Sigmoid colon (tissue), 7 donors: ENCODE results near the gene ACVR1. TPM values are rescaled to one million over a fixed set of nuclear protein-coding genes. Genes with fewer than 3 reads are reported as not detected.
"Not testable (repeated sequence)": the region's sequence is repeated elsewhere in the genome, so short reads cannot be mapped to it uniquely, and the experiment has no call there.

Experiments used
- DNase-seq: peaks from one replicate; pipeline ENCODE4 v3.0.0-alpha.2; 2019
- H3K27ac ChIP-seq, 4 donors: fragments of 200-600 bp; sonication (generic); one replicate each; pipeline ENCODE4 v1.5.1; 2016 to 2019; ENCODE audit warnings: mild to moderate bottlenecking in 1 of 4
- H3K27me3 ChIP-seq, 3 donors: fragments of 200-600 bp; sonication (generic); one replicate each; pipeline ENCODE4 v1.5.1; 2019; ENCODE audit warnings: mild to moderate bottlenecking in 1 of 3
- H3K36me3 ChIP-seq, 4 donors: fragments of 200-600 bp; sonication (generic); one replicate each; pipeline ENCODE4 v1.5.1; 2016 to 2019
- H3K4me1 ChIP-seq, 4 donors: fragments of 200-600 bp; sonication (generic); one replicate each; pipeline ENCODE4 v1.5.1; 2017 to 2019
- H3K4me3 ChIP-seq, 4 donors: fragments of 200-600 bp; sonication (generic); one replicate each; pipeline ENCODE4 v1.5.1; 2017 to 2019; ENCODE audit warnings: mild to moderate bottlenecking in 2 of 4, moderate library complexity in 1 of 4
- H3K9me3 ChIP-seq, 4 donors: fragments of 200-600 bp in 3 of 4; sonication (generic) in 3 of 4; one replicate each; pipeline versions ENCODE4 v1.5.1 to v1.6.1; 2013 to 2019
- CTCF ChIP-seq, 4 experiments: fragments of 450-650 bp in 3 of 4; fragments of 200-600 bp in 1 of 4; IDR thresholded peaks; one replicate each; pipeline ENCODE4 v1.5.1; 2016 to 2019; ENCODE audit warnings: antibody characterized with exemption in 4 of 4, mild to moderate bottlenecking in 3 of 4, moderate library complexity in 2 of 4
- EP300 ChIP-seq, 4 donors: sonication (generic); formaldehyde crosslinking; IDR thresholded peaks; one replicate each; pipeline ENCODE4 v1.6.1; 2017; ENCODE audit warnings: antibody characterized with exemption in 4 of 4
- POLR2A ChIP-seq, 2 donors: fragments of 450-650 bp; IDR thresholded peaks; one replicate each; pipeline ENCODE4 v1.6.1; 2016; ENCODE audit warnings: antibody characterized with exemption in 2 of 2, mild to moderate bottlenecking in 2 of 2, moderate library complexity in 2 of 2
- POLR2AphosphoS5 ChIP-seq, 4 donors: sonication (generic); formaldehyde crosslinking; IDR thresholded peaks; one replicate each; pipeline ENCODE4 v1.6.1; 2017; ENCODE audit warnings: antibody characterized with exemption in 4 of 4
- WGBS, 2 donors: extraction: QIAGEN DNeasy Blood & Tissue Kit; methylation state at CpG; one replicate each; pipeline ENCODE4 v1.1.7; 2013; 5-methylcytosine and 5-hydroxymethylcytosine counted together
- intact Hi-C: fragments of 100-400 bp; cut with DNase I; formaldehyde crosslinking; loops from one replicate; pipeline ENCODE4 v1.15.1; 2023
- polyA plus RNA-seq, 3 donors: library from polyadenylated mRNA; stranded (reverse); fragments of 200-250 nt; gene quantifications; one replicate each; pipeline ENCODE4 v1.2.3, GENCODE V29; 2013
- total RNA-seq, 4 donors: library from RNA; depleted of rRNA; stranded (reverse); fragments of >200 nt; gene quantifications; one replicate each; pipeline ENCODE4 v1.1.0, GENCODE V29; 2016
- donor health status: healthy with polysubstance abuse.
- donor health status: Bipolar disorder and iron deficiency.
- donor health status: healthy.

ACVR1 gene
- total and polyA plus RNA-seq, 7 donors, result 2.3 to 36.0 (median 20.0) TPM

- TF ChIP-seq POLR2A (IDR thresholded peaks at IDR 0.05) (no peak), CTCF (IDR thresholded peaks at IDR 0.05) (no peak), POLR2AphosphoS5 (IDR thresholded peaks at IDR 0.05) (peak; percentile 71 to 89 (median 82)), EP300 (IDR thresholded peaks at IDR 0.05) (peak in 3 of 4 donors; percentile 60 to 81 (median 74))
Observed at GRCh38 chr2:157830696-157831570, 45.2 kb downstream of the ACVR1 start.

GRCh38 chr2:157830266-157830665 is 45.9 kb downstream of the ACVR1 start:
- Histone ChIP-seq H3K9me3 (no peaks in the 10 kb centered on the region), H3K27me3 (no peaks in the 10 kb centered on the region), H3K4me3 (no peak overlapping the region), H3K27ac (peak overlapping the region in 3 of 4 donors; percentile 66 to 79 (median 73)), H3K4me1 (peaks cover 0 to 27% (median 26%) of the 10 kb centered on the region in 4 donors), H3K36me3 (peaks cover 0 to 4% (median 0%) of the 10 kb centered on the region in 4 donors)
- intact Hi-C loops, result loop anchor here (5.0 kb wide), 1 partner anchor 38 kb away; no protein-coding TSS in a partner anchor
- TF ChIP-seq POLR2A (IDR thresholded peaks at IDR 0.05) (no peak), CTCF (IDR thresholded peaks at IDR 0.05) (no peak), EP300 (IDR thresholded peaks at IDR 0.05) (no peak), POLR2AphosphoS5 (IDR thresholded peaks at IDR 0.05) (no peak)
- WGBS, 2 donors, result 43 to 70% methylated on average over 1 of the region's 1 CpG
- no peak for DNase-seq

More at GRCh38 chr2:157830696-157831570, 45.2 kb downstream of the ACVR1 start:
- H3K9me3 ChIP-seq, result no peaks in the 10 kb centered on the region
- no peak for DNase-seq
- peak overlapping the region; percentile 33 to 79 (median 70) for H3K27ac ChIP-seq
- H3K36me3 ChIP-seq, result no peaks in the 10 kb centered on the region
- intact Hi-C loops, result loop anchor here (5.0 kb wide), 1 partner anchor 39 kb away; no protein-coding TSS in a partner anchor
- WGBS, 2 donors, result 82 to 85% methylated on average over 2 of the region's 2 CpGs
- H3K4me1 ChIP-seq, result peaks cover 0 to 27% (median 24%) of the 10 kb centered on the region in 4 donors
- H3K27me3 ChIP-seq, result no peaks in the 10 kb centered on the region
- H3K4me3 ChIP-seq, result no peak overlapping the region

- no peaks in the 10 kb centered on the region for H3K27me3 ChIP-seq
- TF ChIP-seq CTCF (IDR thresholded peaks at IDR 0.05), result no peak
- TF ChIP-seq POLR2A (IDR thresholded peaks at IDR 0.05), result no peak
- no peak for TF ChIP-seq EP300 (IDR thresholded peaks at IDR 0.05)
- TF ChIP-seq POLR2AphosphoS5 (IDR thresholded peaks at IDR 0.05), result no peak
- intact Hi-C loops, result no loop called here
- H3K4me3 ChIP-seq, result no peak overlapping the region
- peaks cover 0 to 34% (median 26%) of the 10 kb centered on the region in 4 donors for H3K4me1 ChIP-seq
- H3K36me3 ChIP-seq, result peaks cover 0 to 5% (median 0%) of the 10 kb centered on the region in 4 donors
- H3K27ac ChIP-seq, result no peak overlapping the region
- DNase-seq, result no peak
- H3K9me3 ChIP-seq, result no peaks in the 10 kb centered on the region
- 93 to 95% methylated on average over 3 of the region's 3 CpGs for WGBS, 2 donors
Observed at GRCh38 chr2:157827377-157827776, 48.8 kb downstream of the ACVR1 start.

- H3K27ac ChIP-seq, H3K36me3 ChIP-seq, intact Hi-C loops, H3K27me3 ChIP-seq, DNase-seq, H3K9me3 ChIP-seq, H3K4me3 ChIP-seq: not testable (repeated sequence)
- peaks cover 0 to 35% (median 27%) of the 10 kb centered on the region in 4 donors for H3K4me1 ChIP-seq
Observed at GRCh38 chr2:157826644-157827043, 49.5 kb downstream of the ACVR1 start.

- no peak for DNase-seq
- Histone ChIP-seq H3K27ac (peak overlapping the region in 1 of 4 donors; percentile 18), H3K4me3 (no peak overlapping the region), H3K4me1 (peaks cover 0 to 31% (median 24%) of the 10 kb centered on the region in 4 donors), H3K27me3 (no peaks in the 10 kb centered on the region), H3K36me3 (peaks cover 0 to 5% (median 0%) of the 10 kb centered on the region in 4 donors), H3K9me3 (no peaks in the 10 kb centered on the region)
- intact Hi-C loops, result no loop called here
- 77 to 85% methylated on average over 6 of the region's 6 CpGs for WGBS, 2 donors
- TF ChIP-seq CTCF (IDR thresholded peaks at IDR 0.05), result no peak
- no peak for TF ChIP-seq POLR2A (IDR thresholded peaks at IDR 0.05)
- peak in 1 of 4 donors; percentile 36 for TF ChIP-seq POLR2AphosphoS5 (IDR thresholded peaks at IDR 0.05)
- no peak for TF ChIP-seq EP300 (IDR thresholded peaks at IDR 0.05)
Observed at GRCh38 chr2:157825885-157826284, 50.2 kb downstream of the ACVR1 start.
